Omental fat pad (tissue), 4 donors: ENCODE measurements around the gene CLEC1B. TPM values are rescaled to one million over a fixed set of nuclear protein-coding genes. Genes with fewer than 3 reads are reported as not detected.
"Not testable (repeated sequence)": the region's sequence is repeated elsewhere in the genome, so short reads cannot be mapped to it uniquely, and the experiment has no call there.

Experiments
- ATAC-seq: fragments of 150-250 bp; one replicate; pipeline ENCODE4 v1.9.1; 2016; ENCODE audit warnings: mild to moderate bottlenecking, moderate library complexity; ENCODE audit not compliant: low FRiP score
- DNase-seq: peaks from one replicate; pipeline ENCODE4 v3.0.0-alpha.2; 2019; ENCODE audit warnings: low spot score
- CTCF ChIP-seq, 3 donors: fragments of 450-650 bp; IDR thresholded peaks; one replicate each; pipeline ENCODE4 v1.5.1; 2016 to 2017; ENCODE audit warnings: antibody characterized with exemption in 3 of 3, mild to moderate bottlenecking in 3 of 3, moderate library complexity in 2 of 3
- total RNA-seq, 4 donors: library from RNA; depleted of rRNA; stranded (reverse); fragments of >200 nt; gene quantifications; one replicate each; pipeline ENCODE4 v1.1.0, GENCODE V29; 2016

CLEC1B gene
- total RNA-seq, 4 donors from 2014 or later, result not detected

DNA sequence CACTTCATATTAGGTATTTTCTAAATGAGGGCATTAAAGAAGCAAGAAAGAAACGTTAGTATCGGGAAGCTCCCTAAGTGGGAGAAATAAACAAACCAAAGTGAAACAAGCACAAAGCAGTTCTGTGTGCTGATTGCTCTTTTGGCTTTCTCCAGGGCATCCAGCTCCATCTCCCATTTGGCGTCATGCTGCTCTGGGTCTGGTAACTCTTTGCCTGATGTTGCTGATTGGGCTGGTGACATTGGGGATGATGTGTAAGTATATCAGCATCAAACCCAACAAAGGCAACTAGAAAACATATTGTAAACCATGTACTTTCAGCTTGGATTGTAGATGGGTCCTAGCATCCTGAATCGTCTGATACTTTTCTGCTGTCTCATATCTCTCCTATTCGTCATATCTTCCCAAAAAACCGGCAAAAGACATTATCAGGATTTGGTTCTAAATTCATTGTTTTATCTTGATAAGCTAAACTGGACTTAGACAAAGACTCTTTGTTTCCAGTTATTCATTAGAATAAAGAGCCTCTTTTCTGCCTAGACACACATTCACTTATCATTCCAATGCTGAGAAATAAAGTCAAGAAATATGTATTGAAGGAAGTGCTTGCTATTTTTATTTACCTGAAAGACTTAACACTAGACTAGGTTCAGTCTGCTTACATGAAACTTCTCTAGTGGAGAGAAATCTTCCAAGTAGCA, 13.9 kb upstream of the CLEC1B start:
- ATAC-seq (no peak), DNase-seq (no peak)
- TF ChIP-seq CTCF (IDR thresholded peaks at IDR 0.05), result no peak

GRCh38 chr12:10001171-10001776, 2.4 kb upstream of the CLEC1B start:
- no peak for DNase-seq
- no peak for TF ChIP-seq CTCF (IDR thresholded peaks at IDR 0.05)
- ATAC-seq, result no peak

GRCh38 chr12:9992296-9992695, 6.6 kb downstream of the CLEC1B start:
- DNase-seq (no peak), ATAC-seq (no peak)
- no peak for TF ChIP-seq CTCF (IDR thresholded peaks at IDR 0.05)

DNA sequence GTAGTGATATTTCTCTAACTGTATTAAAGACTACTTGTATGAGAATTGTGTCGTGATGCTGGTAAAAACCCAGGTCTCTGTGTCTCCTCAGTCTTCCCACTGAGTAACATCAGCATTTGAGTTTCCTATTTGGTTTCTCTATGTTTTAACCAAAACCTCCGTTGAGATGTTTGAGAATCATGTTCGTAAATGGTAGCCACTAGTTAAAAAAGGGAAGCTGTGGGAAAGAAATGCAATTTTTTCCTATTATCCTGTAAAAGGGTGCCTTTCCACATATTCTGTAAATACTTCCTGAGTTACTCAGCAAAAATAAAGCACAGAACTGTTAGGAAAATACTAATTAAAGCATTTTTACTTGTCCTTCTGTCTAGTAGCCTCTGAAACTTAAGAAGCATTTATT, 7.0 kb downstream of the CLEC1B start:
- no peak for DNase-seq
- ATAC-seq, result no peak
- no peak for TF ChIP-seq CTCF (IDR thresholded peaks at IDR 0.05)

DNA sequence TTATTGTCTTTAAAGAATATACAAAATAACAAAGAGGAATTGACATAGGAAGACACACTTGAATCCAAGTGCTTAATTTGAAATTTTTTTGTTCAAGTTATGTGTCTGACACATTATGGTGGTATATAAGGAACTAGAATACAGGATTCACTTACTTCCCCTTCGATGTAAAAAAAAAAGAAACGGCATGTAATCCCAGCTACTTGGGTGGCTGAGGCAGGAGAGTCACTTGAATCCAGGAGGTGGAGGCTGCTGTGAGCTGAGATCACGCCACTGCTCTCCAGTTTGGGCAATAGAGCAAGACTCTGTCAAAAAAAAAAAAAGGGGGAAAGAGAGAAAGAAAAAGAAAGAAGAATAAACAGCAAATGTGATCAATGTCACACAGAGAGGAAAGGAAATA, 18.8 kb downstream of the CLEC1B start:
- no peak for ATAC-seq
- TF ChIP-seq CTCF (IDR thresholded peaks at IDR 0.05), result no peak

GRCh38 chr12:9977916-9978315, 21.0 kb downstream of the CLEC1B start:
- no peak for TF ChIP-seq CTCF (IDR thresholded peaks at IDR 0.05)
- DNase-seq (no peak), ATAC-seq (no peak)

More for the DNA sequence above, 18.8 kb downstream of the CLEC1B start:
- DNase-seq, result no peak

DNA sequence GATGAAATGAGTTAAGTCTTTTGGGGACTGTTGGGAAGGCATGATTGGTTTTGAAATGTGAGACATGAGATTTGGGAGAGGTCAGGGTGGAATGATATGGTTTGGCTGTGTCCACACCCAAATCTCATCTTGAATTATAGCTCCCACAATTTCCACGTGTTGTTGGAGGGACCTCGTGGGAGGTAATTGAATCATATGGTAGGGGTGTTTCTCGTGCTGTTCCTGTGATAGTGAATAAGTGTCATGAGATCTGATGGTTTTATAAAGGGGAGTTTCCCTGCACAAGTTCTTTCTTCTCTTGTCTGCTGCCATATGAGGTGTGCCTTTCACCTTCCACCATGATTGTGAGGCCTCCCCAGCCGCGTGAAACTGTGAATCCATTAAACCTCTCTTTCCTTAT, 22.3 kb downstream of the CLEC1B start:
- not testable (repeated sequence) for ATAC-seq

More for the DNA sequence above, 22.3 kb downstream of the CLEC1B start:
- DNase-seq, result not testable (repeated sequence)
